Naive B cell (primary cell): ENCODE measurements around the gene KCTD13. TPM values are rescaled to one million over a fixed set of nuclear protein-coding genes. Genes with fewer than 3 reads are reported as not detected.
"Not testable (repeated sequence)": the region's sequence is repeated elsewhere in the genome, so short reads cannot be mapped to it uniquely, and the experiment has no call there.

Experiments
- ATAC-seq, 2 donors: fragments of 150-1000 bp; cut with Tn5 transposase; 2 replicates each; pipeline ENCODE4 v1.10.0; 2021; ENCODE audit warnings: low read depth in 2 of 2, mild to moderate bottlenecking in 2 of 2, moderate library complexity in 2 of 2
- DNase-seq: peaks from one replicate; pipeline ENCODE4 v3.0.0; 2022
- H3K27ac Mint-ChIP-seq, 6 donors: one replicate each; pipeline ENCODE4 v1.8.0; 2020 to 2022; ENCODE audit warnings: mild to moderate bottlenecking in 6 of 6, mixed read lengths in 6 of 6, moderate library complexity in 5 of 6, inconsistent platforms in 2 of 6
- H3K27me3 Mint-ChIP-seq, 3 donors: one replicate each; pipeline ENCODE4 v1.8.0; 2021 to 2022; ENCODE audit warnings: mixed read lengths in 3 of 3, mild to moderate bottlenecking in 1 of 3
- H3K36me3 Mint-ChIP-seq, 2 donors: one replicate each; pipeline ENCODE4 v1.8.0; 2020 to 2022; ENCODE audit warnings: mixed read lengths in 2 of 2, inconsistent platforms in 1 of 2, mild to moderate bottlenecking in 1 of 2
- H3K4me1 Mint-ChIP-seq, 3 donors: one replicate each; pipeline ENCODE4 v1.8.0; 2020 to 2022; ENCODE audit warnings: mixed read lengths in 3 of 3, inconsistent platforms in 1 of 3, mild to moderate bottlenecking in 1 of 3, moderate library complexity in 1 of 3
- H3K4me3 Mint-ChIP-seq, 8 donors: one replicate each; pipeline ENCODE4 v1.8.0; 2020 to 2022; ENCODE audit warnings: mild to moderate bottlenecking in 8 of 8, mixed read lengths in 8 of 8, moderate library complexity in 8 of 8, inconsistent platforms in 2 of 8
- H3K9me3 Mint-ChIP-seq, 7 donors: one replicate each; pipeline ENCODE4 v1.8.0; 2020 to 2022; ENCODE audit warnings: mixed read lengths in 7 of 7, mild to moderate bottlenecking in 5 of 7, inconsistent platforms in 2 of 7, moderate library complexity in 1 of 7
- polyA plus RNA-seq, 6 donors: library from polyadenylated mRNA; unstranded; fragments of 300-500 nt; fragmentation: Illumina TruSeq; gene quantifications; one replicate each; pipeline ENCODE4 v1.2.3, GENCODE V29; 2021; ENCODE audit warnings: low read depth in 6 of 6

Gene KCTD13
- polyA plus RNA-seq, 6 donors from 2014 or later, result 7.4 to 19.0 (median 10.4) TPM

DNA sequence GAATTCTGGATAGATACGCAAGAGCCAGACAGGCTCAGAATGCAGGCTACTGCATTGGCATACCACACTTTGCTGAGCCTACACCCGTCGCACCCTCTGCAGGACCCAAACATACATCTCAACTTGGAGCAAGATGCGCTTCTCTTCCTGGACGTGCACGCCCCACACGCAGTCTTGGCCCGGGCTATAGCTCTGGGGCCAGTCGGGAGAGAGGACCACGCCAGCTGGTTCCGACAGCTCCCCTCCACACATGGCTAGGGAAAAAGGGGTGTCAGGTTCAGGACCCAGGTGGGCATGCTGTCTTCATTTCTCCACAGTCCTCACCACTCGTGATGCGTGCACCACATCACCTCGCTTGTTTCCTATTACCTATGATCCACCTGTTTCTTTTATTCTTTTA lies 47.9 kb downstream of the KCTD13 start:
- no peak for DNase-seq
- peaks cover 3 to 6% (median 4%) of the 10 kb centered on the region in 7 donors for H3K9me3 Mint-ChIP-seq
- no peak overlapping the region for H3K4me3 Mint-ChIP-seq
- H3K36me3 Mint-ChIP-seq, result peaks cover 0 to 16% of the 10 kb centered on the region in 2 donors
- H3K4me1 Mint-ChIP-seq, result peaks cover 22 to 26% (median 24%) of the 10 kb centered on the region in 3 donors
- no peak overlapping the region for H3K27ac Mint-ChIP-seq
- peaks cover 21 to 57% (median 43%) of the 10 kb centered on the region in 3 donors for H3K27me3 Mint-ChIP-seq
- ATAC-seq, result no peak

- peaks cover 3 to 6% (median 4%) of the 10 kb centered on the region in 7 donors for H3K9me3 Mint-ChIP-seq
These were observed 48.6 kb downstream of the KCTD13 start for GRCh38 chr16:29877266-29877961.

GRCh38 chr16:29876594-29877249 lies 49.3 kb downstream of the KCTD13 start:
- Mint-ChIP-seq H3K9me3 (peaks cover 3 to 6% (median 4%) of the 10 kb centered on the region in 7 donors), H3K4me1 (peaks cover 22 to 26% (median 24%) of the 10 kb centered on the region in 3 donors), H3K36me3 (peaks cover 0 to 16% of the 10 kb centered on the region in 2 donors), H3K4me3 (peak overlapping the region; percentile 9 to 88 (median 75)), H3K27ac (no peak overlapping the region), H3K27me3 (peaks cover 16 to 50% (median 36%) of the 10 kb centered on the region in 3 donors)
- DNase-seq (no peak), ATAC-seq (peak in 1 of 2 donors; percentile 31)

More at GRCh38 chr16:29877266-29877961, 48.6 kb downstream of the KCTD13 start:
- peaks cover 16 to 50% (median 36%) of the 10 kb centered on the region in 3 donors for H3K27me3 Mint-ChIP-seq
- H3K36me3 Mint-ChIP-seq, result peaks cover 0 to 16% of the 10 kb centered on the region in 2 donors
- no peak overlapping the region for H3K27ac Mint-ChIP-seq
- peak; percentile 72 to 80 for ATAC-seq
- DNase-seq, result peak; percentile 30
- H3K4me1 Mint-ChIP-seq, result peaks cover 22 to 26% (median 24%) of the 10 kb centered on the region in 3 donors
- peak overlapping the region in 7 of 8 donors; percentile 63 to 88 (median 75) for H3K4me3 Mint-ChIP-seq

- Mint-ChIP-seq H3K27me3 (peaks cover 16 to 53% (median 36%) of the 10 kb centered on the region in 3 donors), H3K4me3 (peak overlapping the region; percentile 36 to 88 (median 75)), H3K4me1 (peaks cover 22 to 26% (median 24%) of the 10 kb centered on the region in 3 donors), H3K27ac (peak overlapping the region in 1 of 6 donors; percentile 26), H3K36me3 (peaks cover 0 to 16% of the 10 kb centered on the region in 2 donors), H3K9me3 (peaks cover 3 to 6% (median 4%) of the 10 kb centered on the region in 7 donors)
- ATAC-seq (no peak), DNase-seq (no peak)
These were observed 49.8 kb downstream of the KCTD13 start for GRCh38 chr16:29876217-29876593.

- H3K27ac Mint-ChIP-seq, result no peak overlapping the region
- peaks cover 3 to 6% (median 4%) of the 10 kb centered on the region in 7 donors for H3K9me3 Mint-ChIP-seq
- peaks cover 22 to 26% (median 24%) of the 10 kb centered on the region in 3 donors for H3K4me1 Mint-ChIP-seq
- DNase-seq (no peak), ATAC-seq (no peak)
- no peak overlapping the region for H3K4me3 Mint-ChIP-seq
- peaks cover 0 to 16% of the 10 kb centered on the region in 2 donors for H3K36me3 Mint-ChIP-seq
- H3K27me3 Mint-ChIP-seq, result peaks cover 16 to 51% (median 36%) of the 10 kb centered on the region in 3 donors
These were observed 50.8 kb downstream of the KCTD13 start for GRCh38 chr16:29875206-29875605.

- DNase-seq, result no peak
- H3K4me1 Mint-ChIP-seq, result peaks cover 22 to 26% (median 24%) of the 10 kb centered on the region in 3 donors
- peaks cover 3 to 6% (median 4%) of the 10 kb centered on the region in 7 donors for H3K9me3 Mint-ChIP-seq
- H3K36me3 Mint-ChIP-seq, result peaks cover 0 to 16% of the 10 kb centered on the region in 2 donors
- no peak overlapping the region for H3K4me3 Mint-ChIP-seq
- H3K27ac Mint-ChIP-seq, result no peak overlapping the region
- H3K27me3 Mint-ChIP-seq, result peaks cover 16 to 38% (median 28%) of the 10 kb centered on the region in 3 donors
- no peak for ATAC-seq
These were observed 52.7 kb downstream of the KCTD13 start for GRCh38 chr16:29873319-29873718.

GRCh38 chr16:29871822-29872546 lies 54.0 kb downstream of the KCTD13 start:
- ATAC-seq (no peak), DNase-seq (no peak)
- Mint-ChIP-seq H3K27ac (no peak overlapping the region), H3K9me3 (no peaks in the 10 kb centered on the region), H3K27me3 (peaks cover 7 to 30% (median 21%) of the 10 kb centered on the region in 3 donors), H3K4me1 (peaks cover 10 to 15% (median 13%) of the 10 kb centered on the region in 3 donors), H3K4me3 (no peak overlapping the region), H3K36me3 (peaks cover 0 to 7% of the 10 kb centered on the region in 2 donors)

- DNase-seq, H3K4me1 Mint-ChIP-seq, H3K36me3 Mint-ChIP-seq, ATAC-seq, H3K27ac Mint-ChIP-seq, H3K9me3 Mint-ChIP-seq, H3K4me3 Mint-ChIP-seq: not testable (repeated sequence)
- H3K27me3 Mint-ChIP-seq, result peaks cover 0 to 27% (median 7%) of the 10 kb centered on the region in 3 donors
These were observed 57.0 kb downstream of the KCTD13 start for GRCh38 chr16:29869067-29869466.

DNA sequence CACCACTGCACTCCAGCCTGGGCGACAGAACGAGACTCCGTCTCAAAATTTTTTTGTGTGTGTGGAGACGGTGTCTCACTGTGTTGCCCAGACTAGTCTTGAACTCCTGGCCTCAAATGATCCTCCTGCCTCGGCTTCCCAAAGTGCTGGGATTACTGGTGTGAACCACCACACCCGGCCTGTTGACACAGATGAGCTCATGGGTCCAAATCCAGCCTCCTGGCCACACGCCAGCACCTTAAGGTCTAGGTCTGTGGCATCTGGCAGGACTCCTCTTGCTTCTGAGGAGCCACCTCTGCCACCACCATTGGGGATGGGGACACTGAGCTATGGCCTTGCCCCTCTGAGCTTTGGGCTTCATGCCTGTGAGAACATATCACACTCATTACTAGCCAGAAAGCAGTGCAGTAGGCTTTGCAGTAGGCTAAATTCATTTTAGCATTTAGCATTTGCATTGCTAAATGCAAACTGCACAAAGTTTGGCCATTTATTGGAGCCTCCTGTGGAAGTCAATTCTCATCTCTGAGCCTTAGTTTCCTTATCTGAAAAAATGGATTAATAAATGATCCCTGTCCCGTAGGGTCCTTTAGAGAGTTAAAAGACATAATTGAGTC lies 57.5 kb downstream of the KCTD13 start:
- Mint-ChIP-seq H3K4me1 (peaks cover 2 to 4% (median 4%) of the 10 kb centered on the region in 3 donors), H3K9me3 (no peaks in the 10 kb centered on the region), H3K27me3 (peaks cover 0 to 27% (median 7%) of the 10 kb centered on the region in 3 donors), H3K4me3 (no peak overlapping the region), H3K36me3 (no peaks in the 10 kb centered on the region), H3K27ac (no peak overlapping the region)
- no peak for DNase-seq
- ATAC-seq, result no peak

DNA sequence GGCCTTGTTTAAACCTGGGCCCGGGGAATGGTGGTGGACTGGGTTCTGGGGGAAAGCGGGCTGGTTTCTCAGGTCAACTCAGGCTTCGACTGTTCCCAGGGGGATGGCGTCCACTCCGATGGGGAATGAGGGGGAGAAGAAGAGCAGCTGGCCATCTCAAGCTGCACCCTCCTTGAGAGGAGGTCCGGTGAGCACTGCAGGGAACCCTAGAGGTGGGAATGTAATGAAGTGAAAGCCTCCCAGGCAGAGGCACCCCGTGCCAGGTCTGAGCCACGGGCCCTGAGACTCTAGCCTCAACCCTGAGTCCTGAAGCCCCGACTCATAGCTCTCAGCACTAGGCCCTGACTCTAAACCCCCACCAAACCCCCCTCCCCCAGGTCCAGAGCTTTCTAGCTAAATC lies 61.8 kb downstream of the KCTD13 start:
- Mint-ChIP-seq H3K4me1 (peaks cover 15 to 32% (median 26%) of the 10 kb centered on the region in 3 donors), H3K9me3 (no peaks in the 10 kb centered on the region), H3K27ac (peak overlapping the region in 2 of 6 donors; percentile 65 to 82), H3K4me3 (no peak overlapping the region), H3K27me3 (peaks cover 0 to 19% (median 7%) of the 10 kb centered on the region in 3 donors), H3K36me3 (peaks cover 5 to 12% of the 10 kb centered on the region in 2 donors)
- ATAC-seq, result no peak
- DNase-seq, result no peak

GRCh38 chr16:29863669-29863984 lies 62.4 kb downstream of the KCTD13 start:
- DNase-seq, result no peak
- peak overlapping the region; percentile 85 to 99 (median 94) for H3K4me3 Mint-ChIP-seq
- H3K4me1 Mint-ChIP-seq, result peaks cover 15 to 32% (median 26%) of the 10 kb centered on the region in 3 donors
- no peak for ATAC-seq
- H3K36me3 Mint-ChIP-seq, result peaks cover 5 to 18% of the 10 kb centered on the region in 2 donors
- no peaks in the 10 kb centered on the region for H3K9me3 Mint-ChIP-seq
- peak overlapping the region; percentile 97 to 100 (median 99) for H3K27ac Mint-ChIP-seq
- H3K27me3 Mint-ChIP-seq, result peaks cover 0 to 19% (median 7%) of the 10 kb centered on the region in 3 donors

GRCh38 chr16:29862884-29863668 lies 63.0 kb downstream of the KCTD13 start, which contains the start of gene CDIPT:
Gene CDIPT, minus strand, starts transcription at chr16:29863226. Its CDS starts 369 bp downstream, at chr16:29862857.
- H3K27me3 Mint-ChIP-seq, result peaks cover 0 to 19% (median 7%) of the 10 kb centered on the region in 3 donors
- H3K4me3 Mint-ChIP-seq, result peak within 1 kb of the TSS; percentile 85 to 99 (median 94)
- H3K36me3 Mint-ChIP-seq, result peaks cover 5 to 24% of the 10 kb centered on the region in 2 donors
- peak; percentile 93 for DNase-seq
- peaks cover 15 to 32% (median 26%) of the 10 kb centered on the region in 3 donors for H3K4me1 Mint-ChIP-seq
- peak; percentile 98 for ATAC-seq
- H3K27ac Mint-ChIP-seq, result peak within 1 kb of the TSS; percentile 97 to 100 (median 99)
- H3K9me3 Mint-ChIP-seq, result no peaks in the 10 kb centered on the region
